ENCODE measurements around the gene SMYD1. TPM values are rescaled to one million over a fixed set of nuclear protein-coding genes. Genes with fewer than 3 reads are reported as not detected.

SMYD1 gene
- total RNA-seq, 4 donors from 2014 or later = 0.07 TPM; not detected in 3

DNA sequence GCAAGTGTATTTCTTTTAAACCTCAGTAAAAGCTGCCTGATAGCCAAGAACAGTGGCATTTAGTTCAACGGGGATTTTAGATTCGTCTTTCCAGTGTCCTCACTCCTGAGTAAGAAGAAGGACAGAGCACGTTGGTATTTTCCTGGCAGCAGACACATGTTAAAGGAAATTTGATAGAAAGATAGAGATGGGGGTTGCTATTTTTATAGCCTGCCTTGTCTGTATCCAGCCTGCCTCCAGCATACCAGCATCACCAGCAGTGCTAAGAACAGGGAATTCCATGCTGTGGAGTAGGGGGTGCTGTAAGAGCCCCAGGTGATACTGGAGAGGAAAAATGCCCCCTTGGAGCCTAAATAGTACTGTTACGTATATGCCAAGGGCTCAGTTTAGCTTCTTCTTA is 1.1 kb upstream of the SMYD1 start:
- H3K4me1 ChIP-seq = no peaks in the 10 kb centered on the region
- intact Hi-C loops (cut with DNase I; ENCODE audit: low total_unique reads) = no loop called here
- H3K27ac ChIP-seq = no peak overlapping the region
- TF ChIP-seq CTCF (IDR thresholded peaks at IDR 0.05) = no peak
- no peak for TF ChIP-seq POLR2A (IDR thresholded peaks at IDR 0.05)
- H3K36me3 ChIP-seq = no peaks in the 10 kb centered on the region
- DNase-seq = no peak
- H3K9me3 ChIP-seq = no peaks in the 10 kb centered on the region
- no peaks in the 10 kb centered on the region for H3K27me3 ChIP-seq
- no peak overlapping the region for H3K4me3 ChIP-seq

DNA sequence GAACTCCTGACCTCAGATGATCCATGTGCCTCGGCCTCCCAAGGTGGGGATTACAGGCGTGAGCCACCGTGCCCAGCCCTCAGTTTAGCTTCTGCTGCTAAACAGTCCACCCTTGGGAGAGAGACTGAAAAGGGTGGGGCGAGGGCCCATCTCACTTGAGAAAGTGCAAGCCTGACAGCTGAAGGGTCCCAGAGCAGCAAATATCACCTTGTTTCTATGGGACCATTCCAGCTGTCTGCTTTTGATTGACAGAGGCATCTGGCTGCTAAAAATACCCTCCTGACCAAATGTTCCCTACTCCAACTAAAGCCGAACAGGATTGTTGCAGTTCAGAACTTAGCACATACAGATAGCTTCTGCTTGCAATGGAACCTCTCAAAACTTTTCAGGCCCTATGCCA is 436 bp upstream of the SMYD1 start:
- no peak overlapping the region for H3K27ac ChIP-seq
- DNase-seq = no peak

DNA sequence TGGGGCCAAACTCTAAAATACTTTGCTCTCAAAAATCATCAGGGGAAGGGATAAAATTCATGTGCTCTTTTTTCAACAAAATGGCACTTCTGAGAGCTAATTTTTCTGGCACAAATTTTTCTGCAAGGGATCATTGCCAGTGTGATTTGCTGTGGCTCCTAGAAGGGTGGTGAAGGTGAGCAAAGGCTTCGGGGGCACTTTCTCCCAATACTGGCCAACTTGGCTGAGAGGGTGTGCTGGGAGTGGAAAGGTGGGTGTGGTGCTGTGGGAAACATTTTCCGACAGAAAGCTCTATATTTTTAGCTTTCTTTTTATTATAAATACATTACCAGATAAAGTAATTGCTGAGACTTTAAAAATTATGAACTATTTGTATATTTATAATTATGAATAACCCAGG is 419 bp downstream of the SMYD1 start:
- Histone ChIP-seq H3K27ac (no peak overlapping the region), H3K4me3 (no peak overlapping the region)

More for the DNA sequence above, 436 bp upstream of the SMYD1 start:
- intact Hi-C loops (cut with DNase I; ENCODE audit: low total_unique reads) = no loop called here
- H3K36me3 ChIP-seq = no peaks in the 10 kb centered on the region
- H3K27me3 ChIP-seq = no peaks in the 10 kb centered on the region
- H3K4me3 ChIP-seq = no peak overlapping the region
- no peak for TF ChIP-seq POLR2A (IDR thresholded peaks at IDR 0.05)
- TF ChIP-seq CTCF (IDR thresholded peaks at IDR 0.05) = no peak
- H3K9me3 ChIP-seq = no peaks in the 10 kb centered on the region
- H3K4me1 ChIP-seq = no peaks in the 10 kb centered on the region

GRCh38 chr2:88069117-88069516 is 1.5 kb downstream of the SMYD1 start:
- intact Hi-C loops (cut with DNase I; ENCODE audit: low total_unique reads) = no loop called here
- no peaks in the 10 kb centered on the region for H3K9me3 ChIP-seq
- H3K27ac ChIP-seq = no peak overlapping the region
- TF ChIP-seq POLR2A (IDR thresholded peaks at IDR 0.05) = no peak
- no peak for TF ChIP-seq CTCF (IDR thresholded peaks at IDR 0.05)
- no peaks in the 10 kb centered on the region for H3K36me3 ChIP-seq
- no peak overlapping the region for H3K4me3 ChIP-seq
- DNase-seq = no peak
- H3K4me1 ChIP-seq = no peaks in the 10 kb centered on the region
- no peaks in the 10 kb centered on the region for H3K27me3 ChIP-seq

More for the DNA sequence above, 419 bp downstream of the SMYD1 start:
- DNase-seq = no peak
- TF ChIP-seq POLR2A (IDR thresholded peaks at IDR 0.05) = no peak
- no peak for TF ChIP-seq CTCF (IDR thresholded peaks at IDR 0.05)
- H3K4me1 ChIP-seq = no peaks in the 10 kb centered on the region
- intact Hi-C loops (cut with DNase I; ENCODE audit: low total_unique reads) = no loop called here
- H3K36me3 ChIP-seq = no peaks in the 10 kb centered on the region
- no peaks in the 10 kb centered on the region for H3K9me3 ChIP-seq
- H3K27me3 ChIP-seq = no peaks in the 10 kb centered on the region

GRCh38 chr2:88070055-88070454 is 2.4 kb downstream of the SMYD1 start:
- TF ChIP-seq CTCF (IDR thresholded peaks at IDR 0.05) (no peak), POLR2A (IDR thresholded peaks at IDR 0.05) (no peak)
- no peak for DNase-seq
- H3K27ac ChIP-seq = no peak overlapping the region
- no peaks in the 10 kb centered on the region for H3K27me3 ChIP-seq
- H3K36me3 ChIP-seq = no peaks in the 10 kb centered on the region
- no peaks in the 10 kb centered on the region for H3K4me1 ChIP-seq
- H3K4me3 ChIP-seq = no peak overlapping the region
- intact Hi-C loops (cut with DNase I; ENCODE audit: low total_unique reads) = no loop called here
- H3K9me3 ChIP-seq = no peaks in the 10 kb centered on the region

All from uterus (tissue), 4 donors.